Keratinocyte (primary cell): Measurements from ENCODE around the gene TRIM14.

Experiments
- CTCF ChIP-seq, 3 experiments: IDR thresholded peaks in 1 of 3; conservative IDR thresholded peaks in 1 of 3; optimal IDR thresholded peaks in 1 of 3; 2 replicates in 2 of 3; 3 replicates in 1 of 3; pipeline versions ENCODE3 to v1.5.1; 2011; ENCODE audit warnings: low read length in 3 of 3, mild to moderate bottlenecking in 3 of 3, moderate library complexity in 2 of 3, control low read depth in 1 of 3, inconsistent platforms in 1 of 3; ENCODE audit not compliant: insufficient read depth in 2 of 3; ENCODE audit errors: extremely low read depth in 1 of 3
- EZH2 ChIP-seq: IDR thresholded peaks from one replicate; pipeline ENCODE4 v1.6.1; 2012; ENCODE audit warnings: inconsistent platforms, mild to moderate bottlenecking, low read length, moderate library complexity

GRCh38 chr9:98104445-98104881 is 14.6 kb downstream of the TRIM14 start:
- TF ChIP-seq CTCF (optimal IDR thresholded peaks at IDR 0.05 in 1 of 3, IDR thresholded peaks at IDR 0.05 in 1 of 3, conservative IDR thresholded peaks at IDR 0.05 in 1 of 3; ENCODE audit: extremely low read depth in 1 of 3, insufficient read depth in 2 of 3, low read length in 3 of 3): no peak
- TF ChIP-seq EZH2: no peak
